PC-3 (cell line): ENCODE data around the gene UBL4A.

Source experiments
- CTCF ChIP-seq: fragments of 300-600 bp; sonication (generic); conservative IDR thresholded peaks from 2 replicates; pipeline ENCODE4 v1.5.1; 2017; ENCODE audit warnings: antibody characterized with exemption, low read depth, mild to moderate bottlenecking, low read length
- EZH2 ChIP-seq: fragments of 300-600 bp; sonication (generic); IDR thresholded peaks from one replicate; pipeline ENCODE4 v1.6.1; 2017; ENCODE audit warnings: antibody characterized with exemption, mild to moderate bottlenecking, low read length; ENCODE audit not compliant: unreplicated experiment

- TF ChIP-seq CTCF (no peak), EZH2 (no peak)
These were observed 15.4 kb downstream of the UBL4A start for GRCh38 chrX:154470914-154471568.
